GM19351 (cell line): ENCODE measurements around the gene IL20RA.
A peak's percentile ranks its signal among the peaks of the same experiment; 100 is the strongest.
"Not testable (repeated sequence)": the region's sequence is repeated elsewhere in the genome, so short reads cannot be mapped to it uniquely, and the experiment has no call there.

Source experiments
- ATAC-seq: cut with Tn5 transposase; IDR thresholded peaks from one replicate; pipeline ENCODE4 v1.9.1; 2021; ENCODE audit warnings: mild to moderate bottlenecking, moderate library complexity; ENCODE audit not compliant: unreplicated experiment

The IL20RA gene

DNA sequence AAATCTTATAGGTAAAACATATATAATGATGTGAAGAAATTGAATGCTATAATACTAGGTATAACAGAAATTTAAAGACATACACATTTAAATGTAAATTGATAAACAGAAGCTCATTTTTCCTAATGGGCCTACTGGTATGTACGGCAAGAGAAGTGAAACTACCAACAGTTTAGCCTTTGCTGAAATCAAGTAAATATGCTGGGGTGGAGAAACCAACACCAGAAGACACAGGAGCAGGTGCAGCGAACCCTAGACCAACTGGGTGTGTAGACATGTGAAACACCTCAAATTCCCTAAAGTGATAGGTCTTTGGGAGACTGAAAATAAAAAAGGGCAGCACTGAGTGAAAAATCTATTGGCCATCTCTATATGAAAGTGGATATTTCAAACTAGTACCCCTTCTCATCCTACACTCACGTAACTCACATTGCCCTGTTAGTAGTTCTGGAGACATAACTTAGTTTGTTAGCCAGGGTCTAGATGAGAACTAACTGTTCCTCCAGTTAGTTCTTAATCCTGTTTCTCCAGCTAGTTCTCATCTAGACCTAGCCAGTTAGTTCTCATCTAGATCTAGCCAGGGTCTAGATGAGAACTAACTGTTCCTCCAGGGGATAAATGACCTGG lies 69.6 kb downstream of the IL20RA start:
- ATAC-seq = no peak

- not testable (repeated sequence) for ATAC-seq
These were observed 71.0 kb downstream of the IL20RA start for GRCh38 chr6:136973781-136974180.

DNA sequence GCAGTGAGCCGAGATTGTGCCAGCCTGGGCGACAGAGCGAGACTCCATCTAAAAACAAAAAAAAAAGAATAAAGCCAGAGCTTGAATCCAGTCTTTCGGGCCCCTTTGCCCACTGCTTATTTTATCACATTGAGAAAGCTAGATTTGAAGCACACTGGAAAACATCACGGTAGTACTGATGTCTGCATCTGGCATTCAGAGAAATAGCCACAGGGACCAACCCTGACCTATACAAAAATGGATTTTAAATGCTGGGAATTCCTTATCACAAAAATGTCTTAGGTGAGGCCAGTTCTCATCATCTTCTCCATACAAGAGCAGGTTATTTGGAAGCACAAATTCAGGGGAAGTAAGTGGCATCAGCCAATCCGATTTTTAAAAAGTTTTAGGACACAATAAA lies 73.2 kb downstream of the IL20RA start:
- no peak for ATAC-seq

- ATAC-seq = no peak
These were observed 74.8 kb downstream of the IL20RA start for GRCh38 chr6:136969930-136970329.

DNA sequence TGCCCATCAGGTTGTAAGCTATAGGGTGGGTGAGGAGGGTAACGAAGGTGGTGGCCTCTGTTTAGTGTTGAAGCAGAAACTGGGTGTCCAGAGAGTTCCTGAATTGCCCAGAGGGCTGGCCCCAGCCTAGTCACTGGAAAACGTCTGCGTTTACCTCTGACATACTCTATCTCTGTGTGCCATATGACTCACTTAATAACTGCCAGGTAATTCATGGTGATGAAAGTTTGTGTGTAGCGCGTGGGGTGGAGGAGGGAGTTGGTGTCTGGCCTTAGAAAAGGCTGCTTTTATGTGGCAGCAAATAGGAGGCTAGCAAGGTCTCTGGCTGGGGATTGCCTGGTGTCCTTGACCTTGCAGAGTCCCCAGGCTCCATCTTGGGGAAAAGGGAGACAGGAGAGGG lies 75.3 kb downstream of the IL20RA start:
- ATAC-seq = no peak

DNA sequence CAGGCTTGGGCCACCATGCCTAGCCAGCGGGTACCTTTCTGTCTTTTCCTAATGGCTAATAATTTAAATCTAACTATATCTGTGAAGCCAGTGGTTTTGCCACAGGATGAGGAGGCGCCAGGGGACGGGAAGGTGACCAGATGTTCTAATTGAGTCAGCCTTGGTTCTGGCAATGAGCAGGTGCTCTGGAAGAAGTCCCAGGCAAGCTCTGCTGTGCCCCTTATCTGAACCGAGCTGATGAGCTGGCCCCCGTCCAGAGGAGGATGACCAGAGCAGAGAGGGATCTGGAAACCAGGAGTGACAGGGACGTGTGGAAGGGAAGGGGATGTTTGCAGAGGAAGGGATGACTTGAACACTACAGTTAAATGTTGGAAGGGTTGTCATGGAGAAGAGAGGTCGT lies 75.9 kb downstream of the IL20RA start:
- ATAC-seq = no peak

GRCh38 chr6:136967876-136968752 lies 76.7 kb downstream of the IL20RA start:
- ATAC-seq = peak; percentile 89

DNA sequence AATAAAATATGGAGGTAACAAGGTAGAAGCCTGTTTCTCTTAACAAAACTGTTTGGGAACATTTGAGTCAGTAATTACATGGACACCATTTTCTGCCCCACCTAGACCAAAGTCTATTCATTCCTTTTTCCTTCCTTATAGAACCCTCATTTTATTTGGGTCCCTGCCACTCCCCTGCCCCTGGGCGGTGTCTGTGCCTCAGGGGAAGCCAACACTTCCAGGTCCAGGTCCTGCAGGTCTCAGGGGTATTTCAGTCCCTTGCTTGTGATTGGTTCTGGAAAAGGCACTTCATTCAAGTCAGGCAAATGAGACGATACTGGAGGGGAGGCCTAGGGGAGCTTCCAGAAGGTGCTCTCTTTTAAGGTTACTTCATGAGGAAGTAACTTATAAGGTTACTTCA lies 80.4 kb downstream of the IL20RA start:
- ATAC-seq = no peak

DNA sequence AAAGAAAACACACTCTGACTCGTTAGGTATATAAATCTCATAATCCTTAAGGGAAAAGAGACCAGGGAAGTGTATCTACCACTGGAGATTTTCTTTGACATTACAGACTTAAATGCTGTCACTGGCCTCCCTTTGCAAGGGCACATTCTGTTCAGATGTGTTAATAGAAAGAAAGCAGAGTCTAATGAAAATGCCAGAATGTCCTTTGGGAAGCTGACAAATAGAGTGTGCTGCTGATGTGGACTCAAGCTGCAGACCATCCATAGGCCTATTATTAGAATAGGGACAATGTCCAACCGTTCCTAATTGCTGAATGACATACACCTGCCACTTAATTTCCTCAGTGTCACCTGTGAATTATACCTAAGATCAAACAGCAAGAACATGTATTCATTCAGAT lies 81.5 kb downstream of the IL20RA start:
- no peak for ATAC-seq

DNA sequence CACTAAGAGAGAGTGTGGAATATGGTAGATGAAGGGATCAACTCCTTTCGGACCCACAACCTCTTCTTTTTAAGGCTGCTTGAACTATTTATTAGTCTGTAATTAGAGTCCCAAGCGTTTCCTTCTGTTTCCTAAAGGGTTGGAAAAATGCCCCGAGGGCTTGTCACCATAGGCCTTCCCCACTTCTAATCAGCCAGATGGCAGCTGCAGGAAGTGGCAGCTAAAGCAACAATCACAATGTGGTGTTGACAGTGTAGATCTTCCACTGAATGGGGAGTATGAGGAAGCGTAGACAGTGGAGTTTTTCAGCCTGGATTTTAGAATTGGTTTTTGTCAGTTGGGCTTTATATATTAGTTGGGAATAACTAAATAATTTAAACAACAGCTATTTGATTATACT lies 82.1 kb downstream of the IL20RA start:
- ATAC-seq = no peak

DNA sequence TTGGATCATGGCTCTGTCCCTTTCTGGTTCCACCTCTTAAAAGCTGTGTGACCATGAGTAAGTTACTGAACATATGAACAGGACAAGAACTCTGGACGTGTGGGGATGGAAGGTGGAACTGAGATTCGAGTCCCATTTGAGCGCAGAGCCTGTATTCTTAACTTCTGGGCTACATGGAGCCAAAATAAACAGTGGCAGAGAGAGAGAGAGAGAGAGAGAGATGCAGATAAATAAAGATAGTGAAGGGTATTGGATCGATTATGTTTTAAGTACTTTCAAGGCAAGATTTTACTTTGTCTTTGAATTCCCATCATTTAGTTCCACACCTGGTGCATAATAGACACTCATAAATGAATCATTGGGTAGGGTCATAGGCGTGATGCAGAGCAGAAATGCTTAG lies 82.9 kb downstream of the IL20RA start:
- ATAC-seq = no peak

GRCh38 chr6:136960781-136961180 lies 84.0 kb downstream of the IL20RA start:
- no peak for ATAC-seq

GRCh38 chr6:136959935-136960334 lies 84.8 kb downstream of the IL20RA start:
- ATAC-seq = not testable (repeated sequence)

- no peak for ATAC-seq
These were observed 85.3 kb downstream of the IL20RA start for GRCh38 chr6:136959471-136959891.

DNA sequence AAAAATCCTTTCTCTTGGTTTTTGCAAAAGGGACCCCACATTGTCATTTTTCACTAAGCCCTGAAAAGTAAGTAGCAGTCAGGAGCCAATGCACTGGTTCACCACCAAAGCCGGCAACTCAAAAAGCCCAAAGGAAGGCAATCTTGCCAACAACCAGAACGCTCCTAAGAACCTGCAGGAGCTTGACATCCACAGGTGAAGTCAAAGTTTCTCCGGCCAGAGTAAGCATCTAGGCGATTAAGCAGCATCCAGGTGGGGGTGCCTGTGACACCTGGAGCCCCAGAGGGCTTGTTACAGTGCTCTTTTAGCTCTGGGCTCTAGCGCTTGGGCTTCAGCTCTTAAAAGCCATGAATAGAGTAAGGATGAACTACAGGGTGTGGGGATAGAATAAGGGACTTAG lies 86.6 kb downstream of the IL20RA start:
- ATAC-seq = no peak

DNA sequence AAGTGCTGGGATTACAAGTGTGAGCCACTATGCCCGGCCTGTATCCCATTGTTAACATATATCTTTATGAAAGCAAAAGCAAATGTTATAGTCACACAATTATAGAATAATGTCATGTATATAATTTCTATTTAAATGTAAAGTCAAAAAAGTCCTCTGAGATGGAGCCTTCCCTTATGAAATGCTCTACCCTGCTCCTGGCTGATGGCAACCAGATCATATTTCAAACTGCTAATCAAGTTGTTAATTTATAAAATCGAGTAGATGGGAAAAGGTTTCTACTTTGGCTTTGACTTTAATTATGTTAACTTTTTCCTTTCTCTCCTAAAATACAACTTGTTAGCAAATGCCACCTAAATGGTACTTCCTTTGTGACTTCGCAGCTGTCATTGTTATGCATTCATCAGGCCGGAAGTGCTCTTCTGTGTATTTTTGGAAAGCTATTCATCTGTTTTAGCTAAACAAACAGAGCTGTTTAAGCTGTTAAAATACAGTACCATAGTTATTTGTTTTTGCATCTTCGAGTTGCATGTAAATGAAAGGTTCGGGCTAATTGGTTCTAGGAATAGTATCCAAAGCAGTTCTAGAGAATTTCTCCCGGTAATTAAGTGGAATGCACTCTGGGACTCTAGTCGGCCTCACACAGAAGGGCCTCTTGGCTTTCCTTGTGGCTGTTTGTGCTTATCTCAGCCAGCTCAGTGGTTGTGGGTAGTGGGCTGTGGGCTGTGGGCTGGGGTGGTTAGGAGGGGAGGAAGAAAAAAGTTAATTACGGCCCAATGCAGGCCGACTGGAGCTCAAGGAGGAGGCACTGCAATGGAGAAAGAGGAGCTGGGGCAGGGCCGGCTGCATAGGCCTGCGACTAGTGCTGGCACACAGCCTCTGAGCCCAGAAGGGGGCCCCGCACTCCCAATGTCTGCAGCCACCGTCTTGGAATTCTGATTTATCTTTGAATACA lies 87.9 kb downstream of the IL20RA start:
- no peak for ATAC-seq

- ATAC-seq = no peak
These were observed 89.6 kb downstream of the IL20RA start for GRCh38 chr6:136955123-136955522.

- ATAC-seq = no peak
These were observed 92.0 kb downstream of the IL20RA start for GRCh38 chr6:136952714-136953260.

DNA sequence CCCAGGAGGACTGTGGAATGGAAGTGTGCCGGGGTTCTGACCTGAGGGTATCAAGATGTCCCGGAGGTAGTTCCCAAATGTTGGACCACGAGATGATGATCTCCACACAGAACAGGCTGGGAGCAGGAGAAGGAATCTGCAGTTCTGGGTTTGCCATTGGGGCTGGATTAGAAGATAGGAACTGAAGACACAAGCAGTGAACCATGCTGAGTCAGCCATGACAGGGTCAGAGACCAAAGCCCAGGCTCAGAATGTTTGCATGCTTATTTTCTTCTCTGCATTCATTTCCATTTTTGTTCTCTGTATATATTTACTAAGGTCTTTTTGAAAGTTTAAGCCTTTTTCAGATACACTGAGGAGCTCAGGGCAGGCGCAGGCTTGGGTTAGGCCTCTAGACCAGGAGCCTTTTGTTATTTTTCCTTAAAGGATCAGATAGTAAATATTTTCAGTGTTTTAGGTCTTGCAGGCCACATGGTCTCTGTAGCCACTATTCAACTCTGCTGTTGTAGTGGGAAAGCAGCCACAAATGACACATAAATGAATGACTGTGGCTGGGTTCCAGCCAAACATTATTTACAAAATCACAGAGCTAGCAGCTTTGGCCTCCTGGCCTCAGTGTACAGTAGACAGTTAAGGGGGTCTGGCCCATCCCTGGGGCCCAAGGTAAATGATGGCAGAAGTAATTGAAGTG lies 94.2 kb downstream of the IL20RA start:
- no peak for ATAC-seq
